ENCODE measurements around the gene PBXIP1. TPM values are rescaled to one million over a fixed set of nuclear protein-coding genes. Genes with fewer than 3 reads are reported as not detected.

The PBXIP1 gene
- total RNA-seq, result 10 to 100 TPM in 1 of 3 donors, 1 to 10 TPM in 2; 7.7 to 12.7 (median 9.5) TPM

- H3K9me3 Mint-ChIP-seq, result no peaks in the 10 kb centered on the region
- DNase-seq (peak; percentile 67), ATAC-seq (peak; percentile 71)
- no peaks in the 10 kb centered on the region for H3K27me3 Mint-ChIP-seq (ENCODE audit: low read depth)
- peak within 1 kb of the TSS; percentile 86 for H3K4me3 Mint-ChIP-seq
- H3K36me3 Mint-ChIP-seq (ENCODE audit: insufficient read depth), result peaks cover 5% of the 10 kb centered on the region
- peaks cover 75% of the 10 kb centered on the region for H3K4me1 Mint-ChIP-seq (ENCODE audit: low read depth)
Observed at GRCh38 chr1:154955718-154956543, at the start of gene PBXIP1. TSS of gene PBXIP1 (minus strand) at chr1:154956099. CDS start at chr1:154953721, 2,378 bp downstream.

GRCh38 chr1:155005076-155006011, 49.4 kb upstream of the PBXIP1 start:
- H3K4me1 Mint-ChIP-seq (ENCODE audit: low read depth), result peaks cover 49% of the 10 kb centered on the region
- peaks cover 1% of the 10 kb centered on the region for H3K36me3 Mint-ChIP-seq (ENCODE audit: insufficient read depth)
- H3K9me3 Mint-ChIP-seq, result no peaks in the 10 kb centered on the region
- H3K27me3 Mint-ChIP-seq (ENCODE audit: low read depth), result no peaks in the 10 kb centered on the region
- peak overlapping the region; percentile 26 for H3K4me3 Mint-ChIP-seq
- no peak for DNase-seq
- no peak for ATAC-seq

GRCh38 chr1:155004352-155005075, 48.6 kb upstream of the PBXIP1 start:
- Mint-ChIP-seq H3K9me3 (no peaks in the 10 kb centered on the region), H3K36me3 (ENCODE audit: insufficient read depth) (peaks cover 1% of the 10 kb centered on the region), H3K4me3 (peak overlapping the region; percentile 91), H3K27me3 (ENCODE audit: low read depth) (no peaks in the 10 kb centered on the region), H3K4me1 (ENCODE audit: low read depth) (peaks cover 47% of the 10 kb centered on the region)
- DNase-seq, result no peak
- ATAC-seq, result no peak

GRCh38 chr1:155003766-155004351, 48.0 kb upstream of the PBXIP1 start:
- ATAC-seq, result no peak
- H3K4me3 Mint-ChIP-seq, result peak overlapping the region; percentile 91
- H3K27me3 Mint-ChIP-seq (ENCODE audit: low read depth), result no peaks in the 10 kb centered on the region
- H3K9me3 Mint-ChIP-seq, result no peaks in the 10 kb centered on the region
- peaks cover 51% of the 10 kb centered on the region for H3K4me1 Mint-ChIP-seq (ENCODE audit: low read depth)
- DNase-seq, result no peak
- H3K36me3 Mint-ChIP-seq (ENCODE audit: insufficient read depth), result peaks cover 1% of the 10 kb centered on the region

GRCh38 chr1:155003227-155003765, 47.4 kb upstream of the PBXIP1 start:
- DNase-seq, result no peak
- no peak for ATAC-seq
- Mint-ChIP-seq H3K36me3 (ENCODE audit: insufficient read depth) (peaks cover 1% of the 10 kb centered on the region), H3K27me3 (ENCODE audit: low read depth) (no peaks in the 10 kb centered on the region), H3K4me1 (ENCODE audit: low read depth) (peaks cover 49% of the 10 kb centered on the region), H3K9me3 (no peaks in the 10 kb centered on the region), H3K4me3 (peak overlapping the region; percentile 91)

- H3K27me3 Mint-ChIP-seq (ENCODE audit: low read depth), result no peaks in the 10 kb centered on the region
- H3K4me3 Mint-ChIP-seq, result peak within 1 kb of the TSS; percentile 91
- DNase-seq (no peak), ATAC-seq (no peak)
- H3K9me3 Mint-ChIP-seq, result no peaks in the 10 kb centered on the region
- H3K36me3 Mint-ChIP-seq (ENCODE audit: insufficient read depth), result peaks cover 1% of the 10 kb centered on the region
- H3K4me1 Mint-ChIP-seq (ENCODE audit: low read depth), result peaks cover 52% of the 10 kb centered on the region
Observed at GRCh38 chr1:155002464-155003226, 46.7 kb upstream of the PBXIP1 start, which contains the start of gene ZBTB7B. TSS of gene ZBTB7B (plus strand) at chr1:155002802. CDS start at chr1:155014661, 11,859 bp downstream.

DNA sequence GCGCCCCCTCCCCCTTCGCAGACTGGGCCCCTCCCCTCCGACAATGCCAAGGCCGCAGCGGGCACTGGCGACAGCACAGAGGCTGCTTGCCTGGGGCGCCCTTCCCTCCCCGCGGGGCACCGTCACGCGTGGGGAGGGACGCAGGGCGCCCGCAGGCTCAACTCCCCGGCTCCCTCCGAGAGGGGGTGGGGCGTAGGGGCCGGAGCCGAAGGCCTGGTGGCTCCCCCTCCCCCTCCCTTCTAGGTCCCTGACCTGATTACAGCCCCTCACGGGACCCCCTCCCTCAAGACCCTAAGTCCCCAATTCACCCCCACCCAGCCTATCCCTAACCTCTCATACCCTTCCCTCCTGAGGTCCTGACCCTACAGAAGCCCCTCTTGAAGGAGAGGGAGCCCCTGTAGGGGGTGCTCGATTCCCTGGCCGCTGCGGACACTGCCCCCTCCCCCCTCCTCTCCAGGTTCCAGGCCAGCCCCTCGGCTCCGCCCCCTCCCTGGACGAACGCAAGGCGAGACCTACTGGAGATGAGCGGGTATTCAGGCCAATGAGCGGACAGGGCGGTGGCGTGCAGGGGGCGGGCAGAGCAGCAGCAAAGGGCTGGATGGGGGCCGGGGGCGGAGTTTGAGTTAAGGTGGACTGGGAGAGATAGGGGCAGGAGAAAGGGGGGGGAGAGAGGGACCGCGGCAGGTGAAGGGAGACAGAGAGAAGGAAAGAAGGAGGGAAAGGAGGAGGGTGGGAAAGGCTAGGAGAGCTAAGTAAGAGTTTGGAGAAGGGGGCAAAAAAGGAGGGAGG, 46.0 kb upstream of the PBXIP1 start:
- Mint-ChIP-seq H3K36me3 (ENCODE audit: insufficient read depth) (peaks cover 1% of the 10 kb centered on the region), H3K9me3 (no peaks in the 10 kb centered on the region), H3K4me1 (ENCODE audit: low read depth) (peaks cover 55% of the 10 kb centered on the region), H3K27me3 (ENCODE audit: low read depth) (no peaks in the 10 kb centered on the region), H3K4me3 (peak overlapping the region; percentile 88)
- DNase-seq, result peak; percentile 95
- peak; percentile 76 to 79 for ATAC-seq

DNA sequence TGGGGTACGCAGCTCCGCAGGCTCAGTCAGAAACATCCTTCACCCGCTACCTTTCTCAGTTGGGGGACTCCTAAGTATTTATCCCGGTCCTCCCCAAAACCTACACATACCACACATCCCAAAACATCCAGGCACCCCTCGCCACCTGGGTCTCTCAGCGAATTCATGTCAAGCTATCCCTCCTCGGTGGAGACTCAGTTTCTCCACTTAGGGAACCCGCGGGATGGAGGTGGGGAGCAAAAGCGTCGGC, 45.5 kb upstream of the PBXIP1 start:
- no peaks in the 10 kb centered on the region for H3K9me3 Mint-ChIP-seq
- H3K4me1 Mint-ChIP-seq (ENCODE audit: low read depth), result peaks cover 50% of the 10 kb centered on the region
- no peak for ATAC-seq
- H3K36me3 Mint-ChIP-seq (ENCODE audit: insufficient read depth), result no peaks in the 10 kb centered on the region
- H3K4me3 Mint-ChIP-seq, result peak overlapping the region; percentile 88
- H3K27me3 Mint-ChIP-seq (ENCODE audit: low read depth), result no peaks in the 10 kb centered on the region
- DNase-seq, result no peak

DNA sequence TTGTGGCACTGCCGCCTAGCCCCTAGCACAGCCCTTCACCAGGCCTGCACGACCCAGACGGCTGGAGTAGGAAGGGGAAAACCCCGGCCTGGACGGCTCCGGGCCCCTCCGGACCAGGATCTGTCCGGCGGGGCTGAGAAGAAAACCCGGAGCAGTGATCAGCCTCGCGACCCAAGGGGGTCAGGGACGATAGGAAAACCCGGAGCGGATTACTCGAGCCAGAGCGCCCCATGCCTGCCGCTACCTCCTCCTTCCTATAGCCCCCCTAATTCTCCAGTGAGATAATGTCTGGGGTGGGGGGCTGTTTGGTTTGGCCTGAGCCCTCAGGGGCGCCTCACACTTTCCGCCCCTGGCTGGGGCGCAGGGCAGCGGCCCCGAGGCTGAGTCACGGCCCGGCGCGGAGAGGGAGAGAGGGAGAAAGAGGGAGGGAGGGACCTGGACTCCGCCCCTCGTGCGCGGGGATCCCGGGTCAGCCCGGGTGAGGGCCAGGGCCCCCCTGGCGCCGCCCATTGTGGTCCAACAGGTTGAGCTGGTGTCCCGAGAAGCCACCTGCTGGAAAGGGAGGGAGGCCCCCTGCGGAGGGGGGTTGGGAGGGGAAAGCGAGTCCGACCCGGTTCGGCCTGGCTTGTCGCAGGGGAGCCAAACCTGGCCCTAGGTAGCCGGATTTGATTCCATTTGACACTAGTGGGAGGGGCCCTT, 45.0 kb upstream of the PBXIP1 start:
- H3K27me3 Mint-ChIP-seq (ENCODE audit: low read depth), result no peaks in the 10 kb centered on the region
- no peaks in the 10 kb centered on the region for H3K9me3 Mint-ChIP-seq
- DNase-seq, result peak; percentile 64
- H3K4me3 Mint-ChIP-seq, result peak overlapping the region; percentile 88
- no peaks in the 10 kb centered on the region for H3K36me3 Mint-ChIP-seq (ENCODE audit: insufficient read depth)
- ATAC-seq, result peak; percentile 54 to 56
- H3K4me1 Mint-ChIP-seq (ENCODE audit: low read depth), result peaks cover 46% of the 10 kb centered on the region

DNA sequence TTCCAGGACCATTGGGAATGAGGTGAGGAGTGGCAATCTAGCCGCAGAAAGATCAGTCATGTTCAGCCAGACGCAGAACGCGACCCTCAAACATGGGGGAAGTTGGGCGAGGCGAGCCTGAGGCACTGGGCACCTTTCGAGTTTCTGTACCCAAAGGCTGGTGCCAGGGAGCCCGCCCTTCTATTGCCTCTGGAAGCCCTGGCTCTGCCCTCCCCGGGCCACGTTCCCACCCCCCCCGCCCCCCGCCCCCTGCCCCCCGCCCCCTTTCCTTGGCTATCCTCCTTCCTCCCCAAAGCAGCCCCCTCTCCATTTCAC, 44.5 kb upstream of the PBXIP1 start:
- no peaks in the 10 kb centered on the region for H3K27me3 Mint-ChIP-seq (ENCODE audit: low read depth)
- no peaks in the 10 kb centered on the region for H3K36me3 Mint-ChIP-seq (ENCODE audit: insufficient read depth)
- H3K9me3 Mint-ChIP-seq, result no peaks in the 10 kb centered on the region
- peak overlapping the region; percentile 81 for H3K4me3 Mint-ChIP-seq
- ATAC-seq, result no peak
- DNase-seq, result no peak
- peaks cover 43% of the 10 kb centered on the region for H3K4me1 Mint-ChIP-seq (ENCODE audit: low read depth)

DNA sequence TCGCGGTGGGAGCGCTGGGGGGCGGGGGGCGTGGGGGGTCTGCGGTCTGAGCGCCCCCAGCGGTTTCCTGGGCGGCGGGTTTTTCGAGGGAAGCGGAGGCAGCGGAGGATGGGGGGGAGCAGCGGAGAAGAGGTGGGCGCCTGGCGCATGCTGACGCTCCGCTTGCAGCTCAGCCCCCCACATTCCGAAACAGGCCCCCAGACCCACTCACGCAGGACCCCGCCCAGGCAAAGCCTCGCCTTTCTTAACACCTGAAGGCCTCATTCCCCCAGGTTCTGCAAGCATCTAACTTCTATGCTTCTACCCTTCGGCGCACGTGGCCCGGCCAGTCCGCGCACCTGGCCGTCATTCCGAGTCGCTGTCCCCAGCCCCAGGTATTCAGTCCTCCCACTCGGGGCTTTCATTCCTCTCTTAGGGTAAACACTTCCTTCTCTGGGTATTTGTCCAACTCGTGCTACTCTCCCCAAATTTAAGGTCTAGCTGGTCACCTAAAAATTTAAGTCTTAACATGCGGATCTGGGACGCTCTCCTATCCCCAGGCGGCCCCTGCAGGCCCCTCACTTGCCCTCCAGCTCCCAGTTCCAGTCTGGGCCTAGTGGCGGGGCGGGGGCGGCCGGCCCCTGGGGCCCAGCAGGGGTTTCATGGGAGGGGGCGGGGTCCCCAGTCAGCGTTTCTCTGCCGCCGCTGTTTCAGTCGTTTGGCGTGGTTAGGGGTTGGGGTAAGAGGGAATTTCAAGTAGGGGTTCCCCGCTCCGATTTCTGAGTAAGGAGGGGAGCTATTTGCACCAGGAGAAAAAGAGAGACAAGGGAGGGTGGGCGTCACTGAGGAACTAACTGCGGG, 43.9 kb upstream of the PBXIP1 start:
- ATAC-seq, result no peak
- Mint-ChIP-seq H3K9me3 (no peaks in the 10 kb centered on the region), H3K27me3 (ENCODE audit: low read depth) (no peaks in the 10 kb centered on the region), H3K4me1 (ENCODE audit: low read depth) (peaks cover 39% of the 10 kb centered on the region), H3K4me3 (peak overlapping the region; percentile 80), H3K36me3 (ENCODE audit: insufficient read depth) (no peaks in the 10 kb centered on the region)
- DNase-seq, result peak; percentile 51

Measured in activated T-cell treated with anti-CD3 and anti-CD28 coated beads, Interleukin-2, amount 50 U/mL, for 4 hours (primary cell).